Thyroid gland (tissue), 4 donors: ENCODE data around the gene NOC4L. TPM values are rescaled to one million over a fixed set of nuclear protein-coding genes. Genes with fewer than 3 reads are reported as not detected.

Source experiments
- DNase-seq, 2 donors: peaks; one replicate each; pipeline ENCODE4 v3.0.0-alpha.2; 2019
- H3K27ac ChIP-seq, 3 donors: fragments of 200-600 bp; sonication (generic); 1 replicate in 2 of 3; 2 replicates in 1 of 3; pipeline ENCODE4 v1.5.1; 2016 to 2019; ENCODE audit warnings: mild to moderate bottlenecking in 1 of 3, moderate library complexity in 1 of 3
- H3K27me3 ChIP-seq: fragments of 200-600 bp; sonication (generic); one replicate; pipeline ENCODE4 v1.5.1; 2019
- H3K36me3 ChIP-seq, 2 donors: fragments of 200-600 bp; sonication (generic); one replicate each; pipeline ENCODE4 v1.5.1; 2016 to 2019
- H3K4me1 ChIP-seq, 2 donors: fragments of 200-600 bp; sonication (generic); one replicate each; pipeline ENCODE4 v1.5.1; 2017 to 2019
- H3K4me3 ChIP-seq, 3 donors: fragments of 200-600 bp; sonication (generic); replicated peaks in 1 of 3; 1 replicate in 2 of 3; 2 replicates in 1 of 3; pipeline ENCODE4 v1.5.1; 2016; ENCODE audit warnings: mild to moderate bottlenecking in 1 of 3
- H3K9me3 ChIP-seq: fragments of 200-600 bp; sonication (generic); one replicate; pipeline ENCODE4 v1.5.1; 2017
- CTCF ChIP-seq, 6 experiments: fragments of 200-600 bp in 3 of 6; fragments of 450-650 bp in 3 of 6; sonication (generic) in 3 of 6; IDR thresholded peaks; one replicate each; pipeline ENCODE4 v1.5.1; 2016 to 2019; ENCODE audit warnings: antibody characterized with exemption in 6 of 6, mild to moderate bottlenecking in 2 of 6, inconsistent platforms in 1 of 6, moderate library complexity in 1 of 6
- POLR2A ChIP-seq, 2 donors: fragments of 450-650 bp; IDR thresholded peaks; one replicate each; pipeline ENCODE4 v1.6.1; 2017; ENCODE audit warnings: antibody characterized with exemption in 2 of 2, mild to moderate bottlenecking in 2 of 2, moderate library complexity in 1 of 2
- WGBS, 2 donors: methylation state at CpG; one replicate each; pipeline ENCODE4 v1.1.5; 2017; 5-methylcytosine and 5-hydroxymethylcytosine counted together
- intact Hi-C: fragments of 100-400 bp; cut with DNase I; formaldehyde crosslinking; loops from one replicate; pipeline ENCODE4 v1.15.1; 2023
- total RNA-seq, 4 donors: library from RNA; depleted of rRNA; stranded (reverse); fragments of >200 nt; gene quantifications; one replicate each; pipeline ENCODE4 v1.2.3, GENCODE V29; 2016

Gene NOC4L
- total RNA-seq, 4 donors from 2014 or later: 9.3 to 22.4 (median 10.1) TPM

GRCh38 chr12:132154341-132154761 lies 10.1 kb downstream of the NOC4L start:
- TF ChIP-seq POLR2A (IDR thresholded peaks at IDR 0.05) (no peak), CTCF (IDR thresholded peaks at IDR 0.05) (no peak)
- Histone ChIP-seq H3K27ac (no peak overlapping the region), H3K4me1 (peaks cover 0 to 8% of the 10 kb centered on the region in 2 donors), H3K27me3 (no peaks in the 10 kb centered on the region), H3K4me3 (peak overlapping the region in 1 of 3 donors; percentile 10), H3K9me3 (no peaks in the 10 kb centered on the region), H3K36me3 (no peaks in the 10 kb centered on the region)
- WGBS, 2 donors: 67 to 75% methylated on average over 9 to 13 of the region's 21 CpGs
- no peak for DNase-seq
- intact Hi-C loops: loop anchor here (5.0 to 10.0 kb wide), 3 partner anchors 188 to 460 kb away; partner anchors contain the start of genes LRCOL1 and P2RX2

- no peak for TF ChIP-seq CTCF (IDR thresholded peaks at IDR 0.05)
- Histone ChIP-seq H3K27ac (no peak overlapping the region), H3K36me3 (no peaks in the 10 kb centered on the region), H3K9me3 (no peaks in the 10 kb centered on the region), H3K4me1 (peaks cover 0 to 8% of the 10 kb centered on the region in 2 donors), H3K27me3 (no peaks in the 10 kb centered on the region), H3K4me3 (no peak overlapping the region)
- 77 to 88% methylated on average over 45 to 50 of the region's 51 CpGs for WGBS, 2 donors
- no peak for DNase-seq
- intact Hi-C loops: loop anchor here (5.0 to 10.0 kb wide), 3 partner anchors 187 to 460 kb away; partner anchors contain the start of genes LRCOL1 and P2RX2
Measured at GRCh38 chr12:132154941-132155770, 10.9 kb downstream of the NOC4L start.

- intact Hi-C loops: loop anchor here (10.0 kb wide), 2 partner anchors 249 to 459 kb away; partner anchors contain the start of genes LRCOL1 and P2RX2
- WGBS, 2 donors: 81 to 95% methylated on average over 10 of the region's 10 CpGs
- H3K9me3 ChIP-seq: no peaks in the 10 kb centered on the region
- H3K27ac ChIP-seq: no peak overlapping the region
- TF ChIP-seq POLR2A (IDR thresholded peaks at IDR 0.05): no peak
- no peak for TF ChIP-seq CTCF (IDR thresholded peaks at IDR 0.05)
- H3K4me1 ChIP-seq: peaks cover 0 to 8% of the 10 kb centered on the region in 2 donors
- no peak for DNase-seq
- H3K4me3 ChIP-seq: no peak overlapping the region
- H3K27me3 ChIP-seq: no peaks in the 10 kb centered on the region
- H3K36me3 ChIP-seq: no peaks in the 10 kb centered on the region
Measured at GRCh38 chr12:132155771-132156572, 11.7 kb downstream of the NOC4L start.

GRCh38 chr12:132156573-132157325 lies 12.5 kb downstream of the NOC4L start:
- Histone ChIP-seq H3K27ac (no peak overlapping the region), H3K36me3 (no peaks in the 10 kb centered on the region), H3K4me3 (no peak overlapping the region), H3K27me3 (no peaks in the 10 kb centered on the region), H3K9me3 (no peaks in the 10 kb centered on the region), H3K4me1 (peaks cover 0 to 8% of the 10 kb centered on the region in 2 donors)
- no peak for DNase-seq
- 72 to 86% methylated on average over 8 of the region's 8 CpGs for WGBS, 2 donors
- TF ChIP-seq CTCF (IDR thresholded peaks at IDR 0.05): no peak
- TF ChIP-seq POLR2A (IDR thresholded peaks at IDR 0.05): no peak
- intact Hi-C loops: loop anchor here (10.0 kb wide), 2 partner anchors 248 to 458 kb away; partner anchors contain the start of genes LRCOL1 and P2RX2
